Fibroblast of skin of scalp (primary cell): ENCODE results near the gene SHCBP1L.
"Not testable (repeated sequence)": the region's sequence is repeated elsewhere in the genome, so short reads cannot be mapped to it uniquely, and the experiment has no call there.

Experiments used
- DNase-seq: peaks from one replicate; pipeline ENCODE4 v3.0.0-alpha.2; 2013

Gene SHCBP1L

DNA sequence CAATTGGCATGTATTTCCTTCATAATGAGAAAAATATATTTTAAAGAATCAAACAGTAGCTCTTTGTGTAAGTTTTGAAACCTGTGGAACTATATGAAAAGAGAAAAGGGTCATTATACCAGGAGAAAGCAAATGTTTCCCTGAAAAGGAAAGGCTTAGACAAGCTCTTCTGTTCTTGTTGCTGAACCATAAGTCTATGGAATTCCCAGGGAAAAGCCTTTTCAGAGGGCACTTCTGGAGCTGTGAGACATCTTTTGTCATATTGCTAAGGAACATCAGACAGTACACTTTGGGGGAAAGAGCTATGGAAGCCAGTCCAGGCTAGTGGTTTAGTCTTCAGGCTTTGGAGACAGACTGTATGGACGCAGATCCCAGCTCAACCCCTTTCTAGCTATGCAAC, 12.1 kb upstream of the SHCBP1L start:
- no peak for DNase-seq

GRCh38 chr1:182962554-182963115, 9.7 kb upstream of the SHCBP1L start:
- DNase-seq = peak; percentile 89

- no peak for DNase-seq
Measured at GRCh38 chr1:182960046-182960445, 7.1 kb upstream of the SHCBP1L start.

GRCh38 chr1:182957902-182958395, 5.0 kb upstream of the SHCBP1L start:
- no peak for DNase-seq

- DNase-seq = no peak
Measured at GRCh38 chr1:182956708-182957365, 3.9 kb upstream of the SHCBP1L start.

- peak; percentile 95 for DNase-seq
Measured at GRCh38 chr1:182955596-182956588, 2.9 kb upstream of the SHCBP1L start.

- no peak for DNase-seq
Measured at GRCh38 chr1:182953826-182954225, 860 bp upstream of the SHCBP1L start.

- not testable (repeated sequence) for DNase-seq
Measured at GRCh38 chr1:182943336-182943735, 9.6 kb downstream of the SHCBP1L start.

DNA sequence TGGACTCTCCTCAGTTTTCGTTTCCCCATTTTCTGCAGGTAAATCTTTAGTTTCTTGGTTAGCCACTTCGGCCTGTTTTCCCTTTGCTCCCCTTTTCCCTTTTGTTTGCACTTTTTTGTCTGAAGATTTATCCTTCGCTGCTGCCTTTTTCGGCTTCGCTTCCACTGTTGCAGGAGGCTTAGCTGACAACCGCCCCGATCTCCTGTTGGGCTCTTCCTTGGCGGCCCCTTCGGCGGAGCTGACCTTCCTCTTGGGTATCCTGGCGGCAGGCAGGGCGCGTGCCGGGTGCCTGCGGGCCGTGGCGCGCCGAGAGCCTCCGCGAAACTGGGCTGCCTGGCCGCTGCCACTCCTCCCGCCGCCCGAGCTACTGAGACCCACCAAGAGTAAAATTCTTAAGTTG, 10.8 kb downstream of the SHCBP1L start:
- DNase-seq = peak; percentile 21

GRCh38 chr1:182939413-182939812, 13.6 kb downstream of the SHCBP1L start:
- DNase-seq = no peak

DNA sequence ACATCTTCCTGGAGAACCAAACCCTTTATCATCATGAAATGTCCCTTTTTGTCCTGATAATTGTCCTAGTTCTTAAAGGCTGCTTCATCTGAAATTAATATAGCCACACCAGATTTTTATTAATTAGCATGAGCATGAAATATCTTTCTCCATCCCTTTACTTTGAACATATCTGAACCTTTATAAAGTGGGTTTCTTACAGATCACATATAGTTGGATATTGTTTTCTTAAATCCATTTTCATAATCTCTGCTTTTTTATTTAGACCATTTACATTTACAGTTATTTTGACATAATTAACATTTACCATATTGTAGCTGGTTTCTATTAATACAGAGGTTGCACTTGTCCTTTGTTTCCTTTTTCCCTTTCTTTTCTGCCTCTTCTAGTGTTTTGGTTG, 17.2 kb downstream of the SHCBP1L start:
- no peak for DNase-seq

DNA sequence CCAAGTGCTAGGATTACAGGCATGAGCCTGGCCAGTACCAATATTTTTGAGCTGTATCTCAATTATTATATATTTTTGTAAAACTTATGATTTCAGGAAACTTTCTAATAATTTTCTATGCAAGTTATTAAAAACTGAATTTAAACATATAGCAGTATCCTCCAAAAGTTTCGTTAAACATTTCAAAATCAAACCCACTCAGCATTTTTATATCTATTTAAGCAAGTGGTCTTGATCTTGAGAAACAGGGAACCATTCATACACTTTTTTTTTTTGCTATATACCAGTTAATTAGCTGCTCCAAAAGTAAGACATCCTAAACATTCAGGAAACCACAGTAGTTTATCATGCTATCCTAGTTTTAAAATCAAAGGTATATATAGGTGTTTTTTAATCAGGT, 22.0 kb downstream of the SHCBP1L start:
- no peak for DNase-seq

- DNase-seq = no peak
Measured at GRCh38 chr1:182927693-182928433, 25.1 kb downstream of the SHCBP1L start.

DNA sequence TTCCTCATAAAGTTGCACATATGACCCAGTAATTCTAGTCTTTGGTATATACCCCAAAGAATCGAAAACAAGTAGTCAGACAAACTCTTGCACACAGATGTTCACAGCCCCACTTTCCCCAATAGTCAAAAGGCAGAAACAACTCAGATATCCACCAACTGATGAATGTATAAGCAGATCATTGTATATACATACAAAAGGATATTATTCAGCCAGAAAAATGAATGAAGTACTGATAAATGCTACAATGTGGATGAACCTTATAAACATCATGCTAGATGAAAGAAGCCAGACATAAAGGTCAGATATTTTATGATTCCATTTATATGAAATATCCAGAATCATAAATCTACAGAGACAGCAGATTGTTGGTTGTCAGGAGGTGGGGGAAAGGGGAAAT, 27.3 kb downstream of the SHCBP1L start:
- no peak for DNase-seq

DNA sequence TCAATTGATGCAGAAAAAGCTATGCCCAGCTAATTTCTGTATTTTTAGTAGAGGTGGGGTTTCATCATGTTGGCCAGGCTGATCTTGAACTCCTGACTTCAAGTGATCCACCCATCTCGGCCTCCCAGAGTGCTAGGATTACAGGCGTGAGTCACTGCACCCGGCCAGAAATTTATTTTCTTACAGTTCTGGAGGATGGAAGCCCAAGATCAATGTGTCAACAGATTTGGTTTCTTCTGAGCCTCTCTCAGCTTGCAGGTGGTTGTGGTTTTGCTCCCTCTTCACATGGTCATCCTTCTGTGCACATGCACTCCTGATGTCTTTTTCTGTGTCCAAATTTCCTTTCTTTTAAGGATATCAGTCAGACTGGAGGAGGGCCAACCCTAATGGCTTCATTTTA, 35.6 kb downstream of the SHCBP1L start:
- DNase-seq = no peak

GRCh38 chr1:182913401-182913800, 39.6 kb downstream of the SHCBP1L start:
- no peak for DNase-seq

DNA sequence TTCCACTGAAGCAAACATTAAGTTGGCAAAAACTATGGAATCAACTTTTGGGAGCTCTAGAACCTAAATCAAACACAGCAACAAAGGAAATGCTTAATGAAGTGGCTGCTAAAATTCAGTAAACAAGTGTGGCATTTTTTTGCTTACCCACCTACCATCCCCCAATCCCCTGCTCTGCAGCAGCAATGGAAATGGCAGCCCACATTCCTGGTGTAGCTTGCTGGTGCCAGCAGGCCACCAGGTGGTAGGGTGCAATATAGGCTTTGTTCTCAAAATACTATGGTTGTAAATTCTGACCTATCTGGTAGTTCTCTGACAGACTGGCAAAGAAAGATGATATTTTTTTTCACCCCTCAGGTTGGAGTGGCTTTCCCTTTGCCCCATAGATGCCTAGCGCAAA, 42.8 kb downstream of the SHCBP1L start:
- no peak for DNase-seq

DNA sequence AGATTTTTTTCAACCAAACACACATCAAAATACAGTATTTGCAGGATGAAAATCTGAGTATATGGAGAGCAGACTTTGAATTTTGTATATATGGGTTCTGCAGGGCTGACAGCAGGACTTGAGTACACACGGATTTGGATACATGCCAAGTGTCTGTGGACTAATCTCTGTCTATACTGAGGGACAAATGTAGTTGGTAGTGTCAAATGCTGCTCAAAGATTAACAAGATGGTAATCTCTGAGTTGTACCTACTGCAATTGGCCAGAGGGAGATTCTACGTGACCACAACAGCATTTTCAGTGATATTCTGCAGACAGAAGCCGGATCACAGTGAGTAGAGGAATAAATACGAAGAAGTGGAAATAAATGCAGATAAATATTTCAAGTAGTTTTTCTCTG, 43.4 kb downstream of the SHCBP1L start:
- DNase-seq = no peak

DNA sequence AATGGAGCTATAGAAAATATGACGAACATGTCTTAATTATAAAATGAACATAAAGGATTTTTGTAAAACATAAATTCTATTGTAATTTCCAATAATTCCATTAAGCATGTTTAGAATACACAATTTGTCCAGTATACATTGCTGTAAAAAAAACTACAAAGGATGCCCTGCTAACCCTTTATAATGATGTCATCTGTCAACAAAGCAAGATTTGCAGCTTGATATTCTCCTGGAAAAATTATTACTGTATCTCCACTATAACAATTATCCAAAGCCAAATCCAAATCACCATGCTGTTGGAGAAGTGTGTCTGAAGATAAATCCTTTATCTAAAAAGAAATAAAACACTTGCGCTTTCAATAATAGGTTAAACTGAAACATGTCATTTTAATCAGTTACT, 47.6 kb downstream of the SHCBP1L start:
- no peak for DNase-seq

- not testable (repeated sequence) for DNase-seq
Measured at GRCh38 chr1:182901946-182902345, 51.0 kb downstream of the SHCBP1L start.

DNA sequence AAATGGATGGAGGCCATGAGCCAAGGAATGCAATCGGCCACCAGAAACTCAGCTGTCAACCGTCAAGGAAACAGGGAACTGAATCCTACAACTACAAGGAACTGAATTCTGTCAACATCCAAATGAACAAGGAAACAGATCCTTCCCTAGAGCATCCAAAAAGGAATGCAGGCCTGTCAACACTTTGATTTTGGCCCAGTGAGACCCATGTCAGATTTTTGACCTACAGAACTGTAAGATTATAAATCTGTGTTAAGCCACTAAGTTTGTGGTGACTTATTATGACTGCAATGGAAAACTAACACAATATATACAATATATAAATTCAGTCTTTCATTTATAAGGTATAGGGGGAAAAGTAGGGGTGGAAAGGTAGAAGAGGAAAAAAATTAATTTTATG, 55.3 kb downstream of the SHCBP1L start:
- DNase-seq = no peak

GRCh38 chr1:182890927-182891610, 61.9 kb downstream of the SHCBP1L start:
- DNase-seq = no peak
